ENCODE measurements around the gene METTL18. TPM values are rescaled to one million over a fixed set of nuclear protein-coding genes. Genes with fewer than 3 reads are reported as not detected.

METTL18 gene
- 6.5 and 9.0 TPM in 2 replicates for total RNA-seq

GRCh38 chr1:169794530-169795416, at the start of gene METTL18:
Gene METTL18, minus strand, starts transcription at chr1:169794907. Its CDS starts 1,212 bp downstream, at chr1:169793695.

Other genes with a start within 250 kb of the METTL18 start
- gene F5, start 208.4 kb downstream of the METTL18 start, total RNA-seq: not detected in 2 replicates
- not detected in 2 replicates for gene SELP, start 164.8 kb downstream of the METTL18 start, total RNA-seq
- gene SELL, start 83.3 kb downstream of the METTL18 start, total RNA-seq: 0.09 and 0.16 TPM in 2 replicates
- not detected in 2 replicates for gene SELE, start 60.8 kb downstream of the METTL18 start, total RNA-seq
- gene SCYL3, start 99.0 kb upstream of the METTL18 start, total RNA-seq: 8.8 and 14.9 TPM in 2 replicates

All from bronchial smooth muscle cell (primary cell).